K562 (cell line): ENCODE measurements around the gene KCNC3. TPM values are rescaled to one million over a fixed set of nuclear protein-coding genes. Genes with fewer than 3 reads are reported as not detected.

Source experiments
- BCOR ChIP-seq: fragments of 450-650 bp; IDR thresholded peaks from 2 replicates; pipeline ENCODE4 v1.6.1; 2016
- COPS2 ChIP-seq: fragments of 450-650 bp; conservative IDR thresholded peaks from 2 replicates; pipeline ENCODE4 v1.6.1; 2016; ENCODE audit warnings: mild to moderate bottlenecking, moderate library complexity
- EGR1 ChIP-seq: fragments of 450-650 bp; conservative IDR thresholded peaks from 2 replicates; pipeline ENCODE4 v1.6.1; 2017; ENCODE audit warnings: mild to moderate bottlenecking
- HDAC2 ChIP-seq: fragments of 450-650 bp; IDR thresholded peaks from 2 replicates; pipeline ENCODE4 v1.6.1; 2016; ENCODE audit warnings: mild to moderate bottlenecking
- HNRNPLL ChIP-seq: fragments of 200-400 bp; formaldehyde crosslinking; IDR thresholded peaks from 2 replicates; pipeline ENCODE4 v1.6.1; 2017; ENCODE audit warnings: low read length, low read depth, mild to moderate bottlenecking; ENCODE audit not compliant: poor library complexity, severe bottlenecking
- JUNB ChIP-seq: fragments of 450-650 bp; formaldehyde crosslinking; conservative IDR thresholded peaks from 2 replicates; pipeline ENCODE4 v1.4.0; 2020; ENCODE audit warnings: mild to moderate bottlenecking
- MAFF ChIP-seq: IDR thresholded peaks from 2 replicates; pipeline ENCODE4 v1.6.1; 2012; ENCODE audit warnings: low read length, improper control_type of control experiment
- MCM7 ChIP-seq, 2 experiments: fragments of 450-650 bp; IDR thresholded peaks; 2 replicates each; pipeline ENCODE4 v1.6.1; 2016 to 2018
- NEUROD1 ChIP-seq: fragments of 150-350 bp; IDR thresholded peaks from 2 replicates; pipeline ENCODE4 v1.6.1; 2014; ENCODE audit warnings: borderline replicate concordance, low read length, low read depth; ENCODE audit not compliant: partially characterized antibody
- NFATC3 ChIP-seq: fragments of 450-650 bp; IDR thresholded peaks from 2 replicates; pipeline ENCODE4 v1.6.1; 2017; ENCODE audit warnings: mild to moderate bottlenecking
- POLR2H ChIP-seq: IDR thresholded peaks from 2 replicates; pipeline ENCODE4 v1.6.1; 2016; ENCODE audit warnings: missing genetic modification characterization, low read depth, mild to moderate bottlenecking, control low read depth, missing compliant biosample characterization, moderate library complexity
- PTRF ChIP-seq: fragments of 450-650 bp; IDR thresholded peaks from 2 replicates; pipeline ENCODE4 v1.6.1; 2016; ENCODE audit warnings: mild to moderate bottlenecking, missing genetic modification characterization, missing compliant biosample characterization
- SETDB1 ChIP-seq: IDR thresholded peaks from one replicate; pipeline ENCODE4 v1.6.1; 2012; ENCODE audit warnings: low read length, control low read depth, inconsistent platforms
- STAT5B ChIP-seq: fragments of 250-450 bp; sonication (Bioruptor Pico); IDR thresholded peaks from 2 replicates; pipeline ENCODE4 v1.8.0; 2021; ENCODE audit warnings: mild to moderate bottlenecking, inconsistent platforms
- YY1 ChIP-seq, 3 experiments: IDR thresholded peaks; 2 replicates each; pipeline ENCODE4 v1.6.1; 2011; ENCODE audit warnings: low read length in 2 of 3, mild to moderate bottlenecking in 2 of 3, moderate library complexity in 2 of 3, borderline replicate concordance in 1 of 3, control low read depth in 1 of 3, low read depth in 1 of 3; ENCODE audit not compliant: insufficient read depth in 3 of 3, insufficient replicate concordance in 2 of 3, control insufficient read depth in 1 of 3, insufficient read length in 1 of 3; ENCODE audit errors: extremely low read depth in 1 of 3
- ZC3H8 ChIP-seq: fragments of 450-650 bp; IDR thresholded peaks from 2 replicates; pipeline ENCODE4 v1.6.1; 2017
- ZNF354B ChIP-seq: fragments of 250-450 bp; sonication (Bioruptor Pico); IDR thresholded peaks from 2 replicates; pipeline ENCODE4 v1.4.0; 2020
- polyA plus RNA-seq, 8 experiments: library from polyadenylated mRNA; depleted of rRNA in 4 of 8; stranded (reverse) in 5 of 8; unstranded in 3 of 8; fragments of >200 nt; fragmentation: Nextera tagmentation in 2 of 8; fragmentation: Illumina TruSeq in 1 of 8; extraction: Ambion mirVana in 2 of 8; extraction: Trizol in 1 of 8; gene quantifications; 2 replicates each; pipeline versions ENCODE4 v1.2.1 to v1.2.3, GENCODE V29; 2011 to 2014; ENCODE audit warnings: inconsistent platforms in 1 of 8, missing spikeins in 1 of 8
- total RNA-seq, 7 experiments: library from RNA; depleted of rRNA in 6 of 7; stranded (reverse); fragments of >200 nt in 6 of 7; fragmentation: Illumina TruSeq in 2 of 7; extraction: Trizol in 2 of 7; gene quantifications; 2 replicates each; pipeline versions ENCODE4 v1.2.1 to v1.2.3, GENCODE V29; 2011 to 2021; ENCODE audit warnings: low replicate concordance in 1 of 7
- TF ChIP-seq, protein P1 (sequence below): fragments of 200-800 bp; sonication (Bioruptor generic); IDR thresholded peaks from 2 replicates; pipeline ENCODE4 v1.6.1; 2017; ENCODE audit warnings: missing genetic modification characterization, missing compliant biosample characterization
- TF ChIP-seq, protein P2 (sequence below): sonication (generic); formaldehyde crosslinking; IDR thresholded peaks from 2 replicates; pipeline ENCODE4 v1.8.1; 2023; ENCODE audit warnings: mild to moderate bottlenecking, missing genetic modification reagents
- TF ChIP-seq, protein P3 (sequence below): fragments of 450-650 bp; formaldehyde crosslinking; IDR thresholded peaks from 2 replicates; pipeline ENCODE4 v1.4.0; 2020; ENCODE audit warnings: mild to moderate bottlenecking, moderate library complexity
- TF ChIP-seq, protein P4 (sequence below): fragments of 450-650 bp; IDR thresholded peaks from 2 replicates; pipeline ENCODE4 v1.7.1; 2018; ENCODE audit warnings: mild to moderate bottlenecking, low read depth; ENCODE audit not compliant: partially characterized antibody

Gene KCNC3
- total and polyA plus RNA-seq, 9 of the 15 experiments (the other 6 are each of a cell fraction or from before 2014, with no cell fraction given): 0.03 to 26.2 (median 2.0) TPM

DNA sequence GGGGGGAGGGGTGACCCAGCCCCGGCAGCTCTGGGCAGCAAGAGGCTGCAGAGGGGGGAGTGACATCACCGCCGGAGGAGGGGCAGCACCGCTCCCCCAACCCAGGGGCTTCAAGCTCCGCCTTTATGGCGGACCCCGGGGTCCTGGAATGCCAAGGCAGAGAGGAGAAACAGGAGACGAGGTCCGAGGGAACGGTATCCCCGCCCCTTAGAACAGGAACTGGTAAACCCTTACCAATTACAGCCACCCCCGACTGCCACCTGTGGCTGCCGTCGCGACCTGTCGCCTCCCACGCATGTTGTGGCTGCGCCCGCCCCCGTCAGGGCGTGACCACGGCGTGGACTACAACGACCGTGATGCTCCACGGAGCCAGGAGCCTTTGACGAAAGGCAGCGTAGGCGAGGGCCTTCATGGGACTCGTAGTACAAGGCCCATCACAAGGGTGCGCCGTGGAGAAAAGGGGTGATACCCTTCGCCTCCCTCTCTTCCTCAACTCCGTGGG is 4.1 kb upstream of the KCNC3 start (continued):
- TF ChIP-seq YY1 (IDR thresholded peaks at IDR 0.05; ENCODE audit: borderline replicate concordance in 1 of 3, control insufficient read depth in 1 of 3, extremely low read depth in 1 of 3, insufficient read depth in 3 of 3, insufficient read length in 1 of 3, insufficient replicate concordance in 2 of 3, low read depth in 1 of 3, low read length in 2 of 3) (peak in 1 of 3 experiments; percentile 39), ZNF354B (CRISPR knock-in tag) (no peak), MCM7 (IDR thresholded peaks at IDR 0.05) (no peak), HDAC2 (peak; percentile 42; the same call in 1 of the 2 replicates), NFATC3 (no peak), HNRNPLL (no peak), SETDB1 (no peak), BCOR (no peak), EGR1 (peak; percentile 100), STAT5B (CRISPR knock-in tag) (no peak), PTRF (tag) (no peak), JUNB (no peak), POLR2H (no peak), NEUROD1 (peak; percentile 7), MAFF (no peak), ZC3H8 (no peak), COPS2 (no peak)
- TF ChIP-seq, protein P1, sequence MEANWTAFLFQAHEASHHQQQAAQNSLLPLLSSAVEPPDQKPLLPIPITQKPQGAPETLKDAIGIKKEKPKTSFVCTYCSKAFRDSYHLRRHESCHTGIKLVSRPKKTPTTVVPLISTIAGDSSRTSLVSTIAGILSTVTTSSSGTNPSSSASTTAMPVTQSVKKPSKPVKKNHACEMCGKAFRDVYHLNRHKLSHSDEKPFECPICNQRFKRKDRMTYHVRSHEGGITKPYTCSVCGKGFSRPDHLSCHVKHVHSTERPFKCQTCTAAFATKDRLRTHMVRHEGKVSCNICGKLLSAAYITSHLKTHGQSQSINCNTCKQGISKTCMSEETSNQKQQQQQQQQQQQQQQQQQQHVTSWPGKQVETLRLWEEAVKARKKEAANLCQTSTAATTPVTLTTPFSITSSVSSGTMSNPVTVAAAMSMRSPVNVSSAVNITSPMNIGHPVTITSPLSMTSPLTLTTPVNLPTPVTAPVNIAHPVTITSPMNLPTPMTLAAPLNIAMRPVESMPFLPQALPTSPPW (CRISPR knock-in tag): peak; percentile 72
- TF ChIP-seq, protein P2, sequence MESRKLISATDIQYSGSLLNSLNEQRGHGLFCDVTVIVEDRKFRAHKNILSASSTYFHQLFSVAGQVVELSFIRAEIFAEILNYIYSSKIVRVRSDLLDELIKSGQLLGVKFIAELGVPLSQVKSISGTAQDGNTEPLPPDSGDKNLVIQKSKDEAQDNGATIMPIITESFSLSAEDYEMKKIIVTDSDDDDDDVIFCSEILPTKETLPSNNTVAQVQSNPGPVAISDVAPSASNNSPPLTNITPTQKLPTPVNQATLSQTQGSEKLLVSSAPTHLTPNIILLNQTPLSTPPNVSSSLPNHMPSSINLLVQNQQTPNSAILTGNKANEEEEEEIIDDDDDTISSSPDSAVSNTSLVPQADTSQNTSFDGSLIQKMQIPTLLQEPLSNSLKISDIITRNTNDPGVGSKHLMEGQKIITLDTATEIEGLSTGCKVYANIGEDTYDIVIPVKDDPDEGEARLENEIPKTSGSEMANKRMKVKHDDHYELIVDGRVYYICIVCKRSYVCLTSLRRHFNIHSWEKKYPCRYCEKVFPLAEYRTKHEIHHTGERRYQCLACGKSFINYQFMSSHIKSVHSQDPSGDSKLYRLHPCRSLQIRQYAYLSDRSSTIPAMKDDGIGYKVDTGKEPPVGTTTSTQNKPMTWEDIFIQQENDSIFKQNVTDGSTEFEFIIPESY (CRISPR knock-in tag): no peak
- TF ChIP-seq, protein P3, sequence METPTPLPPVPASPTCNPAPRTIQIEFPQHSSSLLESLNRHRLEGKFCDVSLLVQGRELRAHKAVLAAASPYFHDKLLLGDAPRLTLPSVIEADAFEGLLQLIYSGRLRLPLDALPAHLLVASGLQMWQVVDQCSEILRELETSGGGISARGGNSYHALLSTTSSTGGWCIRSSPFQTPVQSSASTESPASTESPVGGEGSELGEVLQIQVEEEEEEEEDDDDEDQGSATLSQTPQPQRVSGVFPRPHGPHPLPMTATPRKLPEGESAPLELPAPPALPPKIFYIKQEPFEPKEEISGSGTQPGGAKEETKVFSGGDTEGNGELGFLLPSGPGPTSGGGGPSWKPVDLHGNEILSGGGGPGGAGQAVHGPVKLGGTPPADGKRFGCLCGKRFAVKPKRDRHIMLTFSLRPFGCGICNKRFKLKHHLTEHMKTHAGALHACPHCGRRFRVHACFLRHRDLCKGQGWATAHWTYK (CRISPR knock-in tag): peak; percentile 97
- TF ChIP-seq, protein P4, sequence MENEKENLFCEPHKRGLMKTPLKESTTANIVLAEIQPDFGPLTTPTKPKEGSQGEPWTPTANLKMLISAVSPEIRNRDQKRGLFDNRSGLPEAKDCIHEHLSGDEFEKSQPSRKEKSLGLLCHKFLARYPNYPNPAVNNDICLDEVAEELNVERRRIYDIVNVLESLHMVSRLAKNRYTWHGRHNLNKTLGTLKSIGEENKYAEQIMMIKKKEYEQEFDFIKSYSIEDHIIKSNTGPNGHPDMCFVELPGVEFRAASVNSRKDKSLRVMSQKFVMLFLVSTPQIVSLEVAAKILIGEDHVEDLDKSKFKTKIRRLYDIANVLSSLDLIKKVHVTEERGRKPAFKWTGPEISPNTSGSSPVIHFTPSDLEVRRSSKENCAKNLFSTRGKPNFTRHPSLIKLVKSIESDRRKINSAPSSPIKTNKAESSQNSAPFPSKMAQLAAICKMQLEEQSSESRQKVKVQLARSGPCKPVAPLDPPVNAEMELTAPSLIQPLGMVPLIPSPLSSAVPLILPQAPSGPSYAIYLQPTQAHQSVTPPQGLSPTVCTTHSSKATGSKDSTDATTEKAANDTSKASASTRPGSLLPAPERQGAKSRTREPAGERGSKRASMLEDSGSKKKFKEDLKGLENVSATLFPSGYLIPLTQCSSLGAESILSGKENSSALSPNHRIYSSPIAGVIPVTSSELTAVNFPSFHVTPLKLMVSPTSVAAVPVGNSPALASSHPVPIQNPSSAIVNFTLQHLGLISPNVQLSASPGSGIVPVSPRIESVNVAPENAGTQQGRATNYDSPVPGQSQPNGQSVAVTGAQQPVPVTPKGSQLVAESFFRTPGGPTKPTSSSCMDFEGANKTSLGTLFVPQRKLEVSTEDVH: peak; percentile 35
